GM19193 (cell line): Measurements from ENCODE around the gene PDE7B.

Experiments
- POLR2A ChIP-seq: IDR thresholded peaks from 4 replicates; pipeline ENCODE4 v1.6.1; 2011; ENCODE audit not compliant: insufficient read depth, insufficient read length; ENCODE audit errors: extremely low read depth

Gene PDE7B

GRCh38 chr6:135851442-135852271 is at the start of gene PDE7B:
PDE7B (plus strand) TSS chr6:135851701.
- no peak for TF ChIP-seq POLR2A

DNA sequence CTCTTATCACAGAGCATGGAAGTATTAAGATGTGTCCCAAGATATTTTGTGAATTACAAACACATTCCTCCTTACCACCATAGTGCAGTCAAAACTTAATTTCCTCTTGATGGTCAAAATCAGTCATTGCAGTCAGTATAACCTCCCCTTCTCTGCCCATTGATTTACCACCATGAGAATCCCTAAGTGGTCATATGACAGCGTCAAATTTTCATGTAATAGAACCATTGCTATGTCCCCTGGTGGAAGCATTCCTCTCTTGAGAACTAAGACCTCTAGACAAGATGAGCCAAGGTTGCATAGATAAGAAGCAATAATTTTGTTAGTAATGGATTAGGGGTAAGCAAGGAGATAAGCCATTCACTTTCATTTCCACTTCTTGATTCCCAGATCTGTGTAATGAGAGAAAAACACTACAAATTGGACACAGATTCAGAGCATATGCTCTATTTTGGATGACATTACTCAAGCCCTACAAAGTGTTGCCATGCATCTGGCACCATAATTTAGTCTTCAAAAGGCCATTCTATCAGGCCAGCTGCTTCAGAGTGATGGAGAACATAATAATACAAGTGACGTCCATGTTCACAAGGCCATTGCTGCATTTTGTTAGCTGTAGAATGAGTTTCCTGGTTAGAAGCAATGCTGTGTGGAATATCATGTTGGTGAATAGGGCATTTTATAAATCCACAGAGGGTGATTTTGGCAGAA is 49.6 kb upstream of the PDE7B start:
- no peak for TF ChIP-seq POLR2A

DNA sequence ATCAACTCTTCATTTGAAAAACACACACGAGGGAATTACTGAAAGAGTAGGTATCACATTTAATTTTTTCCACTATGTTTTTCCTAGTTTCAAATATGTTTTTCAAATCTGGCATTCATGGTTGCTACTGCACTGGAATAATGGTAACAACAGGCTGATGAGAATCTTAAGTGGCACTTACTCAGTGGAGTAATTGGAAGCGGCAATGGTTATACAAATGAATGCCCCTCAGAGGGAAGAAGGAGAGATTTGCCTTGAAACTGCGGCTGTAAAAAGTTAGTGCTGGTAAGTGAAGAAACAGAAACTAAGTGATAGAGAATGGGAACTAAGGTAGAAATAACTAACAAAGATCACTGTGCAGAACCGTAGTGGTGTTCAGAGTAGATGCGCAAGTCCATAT is 41.0 kb upstream of the PDE7B start:
- no peak for TF ChIP-seq POLR2A

GRCh38 chr6:135811170-135811569 is 40.3 kb upstream of the PDE7B start:
- no peak for TF ChIP-seq POLR2A

- no peak for TF ChIP-seq POLR2A
Observed at GRCh38 chr6:135811644-135812526, 39.6 kb upstream of the PDE7B start.

- no peak for TF ChIP-seq POLR2A
Observed at GRCh38 chr6:135813401-135813800, 38.1 kb upstream of the PDE7B start.

DNA sequence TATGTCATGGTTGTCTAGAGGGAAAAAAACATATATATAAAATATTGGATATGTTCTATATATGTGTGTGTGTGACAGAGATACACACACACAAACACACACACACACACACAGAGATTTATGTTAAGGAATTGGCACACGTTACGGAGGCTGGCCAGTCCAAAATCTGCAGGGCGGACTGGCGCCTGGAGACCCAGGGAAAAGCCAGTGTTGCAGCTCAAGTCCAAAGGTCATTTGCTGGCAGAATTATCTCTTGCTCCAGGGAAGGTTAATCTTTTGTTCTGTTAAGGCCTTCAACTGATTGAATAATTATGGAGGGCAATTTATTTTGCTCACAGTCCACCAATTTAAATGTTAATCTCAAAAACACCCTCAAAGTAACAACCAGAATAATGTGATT is 37.5 kb upstream of the PDE7B start:
- TF ChIP-seq POLR2A: no peak

DNA sequence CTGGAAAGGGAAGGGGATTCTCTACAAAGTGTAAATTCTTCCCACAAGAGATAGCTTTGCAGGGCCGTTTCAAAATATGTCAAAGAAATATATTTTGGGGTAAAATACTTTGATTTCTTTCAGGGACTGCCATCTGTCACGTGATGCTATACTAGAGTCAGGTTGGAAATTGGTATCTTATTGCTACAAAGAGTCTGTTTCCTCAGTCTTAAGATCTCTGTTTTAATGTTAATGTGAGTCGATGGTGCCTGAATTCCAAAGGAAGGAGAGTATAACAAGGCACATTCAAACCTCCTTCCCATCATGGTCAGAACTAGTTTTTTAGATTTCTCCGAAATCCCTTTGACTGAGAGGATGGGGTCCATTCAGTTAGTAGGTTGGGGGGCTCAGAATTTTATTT is 36.3 kb upstream of the PDE7B start:
- TF ChIP-seq POLR2A: no peak

- TF ChIP-seq POLR2A: no peak
Observed at GRCh38 chr6:135817035-135817434, 34.5 kb upstream of the PDE7B start.

GRCh38 chr6:135819665-135820064 is 31.8 kb upstream of the PDE7B start:
- TF ChIP-seq POLR2A: no peak

GRCh38 chr6:135820340-135820739 is 31.2 kb upstream of the PDE7B start:
- no peak for TF ChIP-seq POLR2A

- no peak for TF ChIP-seq POLR2A
Observed at GRCh38 chr6:135823851-135824250, 27.6 kb upstream of the PDE7B start.

DNA sequence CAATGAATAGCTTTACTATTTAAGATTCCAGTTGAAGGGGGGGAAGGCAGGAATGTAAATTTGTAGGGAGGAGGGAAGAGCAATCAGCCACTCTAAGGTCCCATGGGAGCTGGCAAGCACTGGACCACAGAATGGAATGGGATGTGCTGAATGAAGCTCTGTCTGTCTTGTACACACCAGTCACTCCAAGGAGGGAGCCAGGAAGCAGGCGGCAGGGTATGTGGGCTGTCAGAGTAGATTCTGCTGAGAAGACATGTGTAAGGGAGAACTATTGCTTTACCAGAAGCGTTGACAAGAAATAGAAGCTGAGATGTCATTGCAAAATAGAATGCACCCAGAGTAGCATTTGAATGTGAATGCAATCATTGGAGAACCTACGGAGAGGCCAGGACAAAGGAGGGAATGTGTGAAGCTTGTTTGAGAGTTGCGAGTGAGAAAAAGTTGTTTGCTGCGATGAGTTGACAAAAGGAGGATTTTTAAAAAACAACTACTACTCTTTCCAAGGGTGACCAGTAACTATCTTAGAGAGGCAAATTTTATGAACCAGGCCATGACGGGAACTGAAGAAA is 25.2 kb upstream of the PDE7B start:
- TF ChIP-seq POLR2A: no peak

- no peak for TF ChIP-seq POLR2A
Observed at GRCh38 chr6:135828021-135828420, 23.5 kb upstream of the PDE7B start.

- no peak for TF ChIP-seq POLR2A
Observed at GRCh38 chr6:135830452-135830881, 21.0 kb upstream of the PDE7B start.
